Measurements from ENCODE around the gene TCFL5.

The TCFL5 gene

DNA sequence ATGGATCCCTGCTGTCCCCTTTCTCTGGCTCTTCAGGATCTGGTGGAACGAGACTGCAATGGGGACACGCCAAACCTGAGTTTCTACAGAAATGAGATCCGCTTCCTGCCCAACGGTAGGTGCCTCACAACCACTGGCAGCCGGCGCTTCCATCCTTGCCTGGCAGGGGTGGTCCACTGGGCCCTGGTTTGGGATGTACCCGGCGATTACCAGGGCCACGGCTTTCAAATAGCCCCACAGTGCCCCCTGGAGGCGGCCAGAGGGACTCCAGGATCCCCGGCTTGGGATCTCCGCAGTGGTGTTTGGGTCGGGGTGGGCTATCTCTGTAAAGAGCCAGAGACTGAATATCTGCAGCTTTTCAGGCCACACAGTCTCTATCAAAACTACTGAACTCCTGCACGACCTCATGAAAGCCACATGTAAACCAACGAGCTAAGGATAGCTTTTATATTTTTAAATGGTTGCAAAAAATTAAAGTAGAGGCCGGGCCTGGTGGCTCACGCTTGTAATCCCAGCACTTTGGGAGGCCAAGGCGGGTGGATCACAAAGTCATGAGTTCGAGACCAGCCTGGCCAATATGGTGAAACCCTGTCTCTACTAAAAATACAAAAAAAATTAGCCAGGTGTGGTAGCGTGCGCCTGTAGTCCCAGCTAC lies 53.3 kb downstream of the TCFL5 start:
- DNase-seq = peak; percentile 61

DNA sequence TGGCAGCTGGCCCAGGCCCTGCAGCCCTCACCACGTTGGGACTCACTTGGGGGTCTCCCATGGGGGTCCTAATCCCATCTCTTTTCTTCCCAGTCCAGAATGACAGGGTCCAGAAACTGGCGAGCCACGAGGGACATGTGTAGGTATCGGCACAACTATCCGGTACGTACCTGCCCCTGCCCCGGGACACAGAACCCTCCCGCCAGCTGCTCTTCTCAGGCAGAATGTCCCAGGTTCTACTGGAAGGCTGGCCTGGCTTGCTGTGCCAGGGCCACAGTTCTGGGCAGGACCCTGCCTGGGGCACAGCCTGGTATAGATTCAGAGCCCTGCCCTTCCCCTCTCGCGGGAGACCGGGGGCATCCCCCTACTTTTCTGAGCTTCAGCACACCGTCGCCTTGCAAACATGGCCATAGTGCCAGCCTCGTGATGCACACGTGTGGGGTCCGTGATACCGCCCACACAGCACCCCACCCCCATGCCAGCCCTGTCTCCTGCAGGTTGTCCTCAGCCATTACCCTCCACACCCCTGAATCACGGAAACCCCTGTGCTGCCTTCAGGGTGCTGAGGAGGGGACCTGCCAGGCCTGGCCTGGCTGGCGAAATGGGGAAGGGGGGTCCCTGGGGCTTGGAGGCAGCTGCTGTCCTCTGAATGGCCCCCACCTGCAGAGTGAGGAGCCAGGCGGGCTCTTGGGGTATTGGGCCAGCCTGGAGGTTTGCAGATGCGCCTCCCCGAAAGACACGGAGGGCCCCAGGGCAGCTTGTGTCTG lies 54.0 kb downstream of the TCFL5 start:
- no peak for DNase-seq

DNA sequence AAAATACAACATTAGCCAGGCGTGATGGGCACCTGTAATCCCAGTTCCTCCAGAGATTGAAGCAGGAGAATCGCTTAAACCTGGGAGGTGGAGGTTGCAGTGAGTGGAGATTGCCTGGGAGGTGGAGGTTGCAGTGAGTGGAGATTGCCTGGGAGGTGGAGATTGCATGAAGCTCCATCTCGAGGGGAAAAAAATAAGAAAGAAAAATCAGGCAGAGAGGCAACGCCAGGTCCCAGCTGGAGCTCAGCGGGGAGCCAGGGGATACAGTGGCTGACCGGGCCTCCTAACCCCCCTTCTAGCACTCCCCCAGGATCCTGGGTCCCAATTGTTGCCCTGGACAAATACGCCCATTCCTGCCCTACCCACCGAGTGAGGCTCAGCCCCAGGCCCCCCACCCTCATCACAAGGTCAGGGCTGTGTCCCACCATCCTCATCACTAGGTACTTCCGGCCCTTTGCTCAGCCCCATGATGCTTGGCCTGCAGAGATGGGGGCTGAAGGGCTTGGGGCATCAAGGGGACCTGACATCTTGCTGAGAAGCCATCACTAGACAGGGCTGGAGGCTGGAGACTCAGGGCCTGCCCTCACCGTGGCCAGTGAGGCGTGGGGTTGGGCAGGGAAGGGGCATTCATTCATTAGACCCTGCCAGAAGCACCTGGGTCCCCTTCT lies 55.1 kb downstream of the TCFL5 start:
- DNase-seq = no peak

- DNase-seq = no peak
These were observed 55.8 kb downstream of the TCFL5 start for GRCh38 chr20:62805711-62806382.

GRCh38 chr20:62805155-62805710 lies 56.4 kb downstream of the TCFL5 start:
- peak; percentile 39 for DNase-seq

DNA sequence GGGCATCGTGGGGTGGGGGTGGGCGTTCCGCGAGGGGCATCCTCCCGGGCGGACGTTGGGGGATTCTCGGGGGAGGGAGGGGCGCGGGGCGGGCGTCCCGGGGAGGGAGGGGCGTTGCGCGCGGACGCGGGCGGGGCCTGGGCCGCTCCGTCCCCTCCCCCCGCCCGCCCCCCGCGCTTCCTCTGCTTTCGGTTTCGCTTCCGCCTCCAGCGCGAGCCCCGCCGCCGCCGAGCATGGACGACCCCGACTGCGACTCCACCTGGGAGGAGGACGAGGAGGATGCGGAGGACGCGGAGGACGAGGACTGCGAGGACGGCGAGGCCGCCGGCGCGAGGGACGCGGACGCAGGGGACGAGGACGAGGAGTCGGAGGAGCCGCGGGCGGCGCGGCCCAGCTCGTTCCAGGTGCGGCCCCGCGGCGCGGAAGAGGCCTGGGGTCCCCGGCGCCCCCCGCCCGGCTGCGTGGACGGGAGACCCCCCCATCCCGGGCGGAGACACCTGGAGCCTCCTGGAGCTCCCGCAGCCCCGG lies 56.9 kb downstream of the TCFL5 start, which contains the start of gene OGFR:
OGFR (plus strand) TSS at position 209 of the 528 bp plus-strand sequence; CDS start at position 234, 25 bp downstream.
- peak; percentile 77 for DNase-seq

DNA sequence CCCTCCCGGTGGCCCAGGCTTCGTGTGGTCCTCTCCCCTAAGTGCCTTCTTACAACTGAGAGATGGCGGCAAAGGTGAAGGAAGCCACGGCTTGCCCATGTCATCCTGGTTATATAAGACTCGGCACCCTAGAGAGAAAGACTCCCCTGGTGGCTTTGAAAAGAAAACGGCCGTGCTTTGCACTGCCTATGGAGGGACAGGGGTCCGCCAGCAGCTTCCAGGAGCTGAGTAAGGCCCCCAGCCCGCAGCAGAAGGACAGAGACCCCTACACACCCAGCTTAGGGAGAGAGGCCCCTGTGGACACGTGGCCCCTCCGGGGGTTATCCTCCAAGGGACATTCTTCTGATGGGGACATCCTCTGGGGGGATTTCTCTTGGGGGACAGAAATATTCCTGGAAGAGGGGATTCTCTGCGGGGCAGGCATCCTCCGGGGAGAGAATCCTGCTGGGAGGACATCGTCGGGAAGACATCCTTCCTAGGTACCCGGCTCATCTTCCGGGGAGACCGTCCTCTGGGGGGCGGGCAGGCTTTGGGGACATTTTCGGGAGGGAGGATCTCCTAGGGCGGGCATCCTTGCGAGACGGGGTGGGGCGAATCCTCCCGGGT lies 57.5 kb downstream of the TCFL5 start:
- peak; percentile 50 for DNase-seq

DNA sequence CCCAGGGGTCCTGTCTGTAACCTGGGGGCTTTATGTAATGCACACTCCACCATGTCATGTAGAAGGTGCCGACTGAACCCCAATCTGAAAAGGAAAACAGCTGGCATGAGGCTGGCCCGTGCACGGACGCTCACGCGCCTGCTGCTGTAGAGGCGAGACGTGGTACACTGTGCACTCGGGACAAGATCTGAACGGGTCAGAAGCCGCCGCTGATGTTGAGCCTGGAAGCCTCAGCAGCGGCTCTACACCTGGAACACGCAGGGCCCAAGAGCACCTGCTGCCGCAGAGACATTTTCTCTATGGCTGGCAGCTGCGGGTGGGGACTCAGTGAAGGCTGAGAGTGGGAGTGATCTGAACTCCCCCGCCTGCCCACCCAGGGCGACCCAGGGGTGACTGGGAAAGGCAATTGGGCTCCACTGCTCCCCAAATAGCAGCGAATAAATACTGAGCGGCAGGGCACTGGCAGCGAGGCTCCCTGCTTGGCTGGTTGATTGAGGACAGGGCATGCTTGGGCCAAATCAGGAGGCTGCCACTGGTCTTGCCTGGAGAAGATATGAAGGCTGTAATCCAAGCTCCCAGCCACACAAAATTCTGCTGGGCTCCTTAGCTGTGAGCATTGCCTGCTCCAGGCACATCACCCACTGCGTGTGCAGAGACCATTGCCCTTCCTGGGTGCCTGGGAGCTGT lies 59.5 kb downstream of the TCFL5 start:
- no peak for DNase-seq

DNA sequence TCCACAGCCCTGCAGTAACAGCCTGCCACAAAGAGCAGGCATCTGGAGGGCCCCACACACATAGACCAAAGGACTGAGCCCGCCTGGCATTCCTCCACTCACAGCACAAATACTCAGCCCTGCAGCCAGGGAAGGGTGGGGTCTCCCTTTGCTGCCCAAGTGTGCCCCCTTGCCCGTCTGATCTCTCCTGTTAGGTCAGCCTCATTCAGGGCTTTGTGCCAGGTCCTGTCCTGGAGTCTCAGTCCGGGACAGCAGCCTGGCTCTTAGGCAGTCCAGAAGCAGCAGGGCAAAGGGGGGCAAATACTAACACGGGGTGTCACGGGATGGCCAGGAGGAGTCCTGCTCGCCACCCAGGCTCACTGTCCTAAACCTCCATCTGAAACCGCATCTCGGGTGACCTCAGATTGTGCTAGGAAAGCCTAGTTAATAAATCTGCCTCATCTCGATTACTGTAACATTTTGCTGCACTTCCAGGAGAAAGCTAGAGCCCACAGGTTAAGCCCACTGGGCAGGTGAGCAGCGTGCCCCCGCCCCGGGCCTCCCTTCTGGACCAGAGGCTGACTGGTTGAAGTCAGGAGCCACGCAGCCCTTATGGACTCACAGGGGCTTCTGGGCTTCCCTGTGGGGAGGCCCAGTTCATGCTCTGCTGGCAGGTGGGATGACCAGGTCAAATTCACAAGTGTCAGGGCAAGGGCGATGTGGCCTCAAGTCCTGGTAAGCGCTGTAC lies 60.2 kb downstream of the TCFL5 start:
- no peak for DNase-seq

DNA sequence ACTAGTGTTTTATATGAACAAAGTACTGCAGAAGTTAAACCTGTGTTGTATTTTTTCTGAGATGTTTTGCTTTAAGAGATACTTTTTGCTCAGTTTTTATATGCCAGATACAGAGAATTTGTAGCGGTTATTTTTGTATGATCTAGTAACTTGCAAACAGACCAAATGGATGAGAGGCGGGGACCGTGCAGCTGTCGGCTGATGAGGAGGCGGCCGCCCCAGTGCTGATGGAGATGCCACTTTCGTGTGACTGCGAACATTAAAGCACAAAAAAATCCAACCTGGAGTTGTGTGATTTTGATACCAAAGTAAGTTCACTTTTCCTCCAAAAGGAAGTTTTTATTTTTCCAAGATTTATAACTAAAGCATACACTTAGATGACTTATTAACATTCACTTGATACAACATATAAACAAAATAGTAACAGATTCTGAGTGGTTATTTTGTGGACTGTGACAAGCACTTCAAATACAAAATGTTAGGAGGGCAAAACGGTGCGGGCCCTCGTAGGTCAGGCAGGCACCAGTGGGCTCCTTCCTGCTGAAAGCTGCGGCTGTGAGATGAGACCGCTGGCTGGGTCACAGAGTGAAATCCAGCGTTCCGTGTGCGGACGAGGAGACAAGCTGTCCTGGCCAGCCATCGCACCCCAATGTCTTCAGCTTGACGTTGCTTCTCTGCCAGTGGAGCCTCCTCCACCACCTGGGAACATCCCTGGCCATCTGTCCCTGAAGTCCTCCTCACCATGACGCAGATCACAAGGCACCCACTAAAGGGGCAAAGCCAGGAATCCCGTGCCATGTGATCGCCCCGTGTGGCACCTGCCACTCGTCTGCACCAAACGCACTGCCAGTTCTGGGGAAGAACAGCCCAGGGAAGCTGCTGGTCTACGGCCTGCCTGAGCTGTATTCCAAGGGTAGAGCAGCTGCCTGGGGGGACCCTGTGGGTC lies 61.0 kb downstream of the TCFL5 start:
- DNase-seq = no peak

- DNase-seq = no peak
These were observed 61.7 kb downstream of the TCFL5 start for GRCh38 chr20:62799873-62800272.

DNA sequence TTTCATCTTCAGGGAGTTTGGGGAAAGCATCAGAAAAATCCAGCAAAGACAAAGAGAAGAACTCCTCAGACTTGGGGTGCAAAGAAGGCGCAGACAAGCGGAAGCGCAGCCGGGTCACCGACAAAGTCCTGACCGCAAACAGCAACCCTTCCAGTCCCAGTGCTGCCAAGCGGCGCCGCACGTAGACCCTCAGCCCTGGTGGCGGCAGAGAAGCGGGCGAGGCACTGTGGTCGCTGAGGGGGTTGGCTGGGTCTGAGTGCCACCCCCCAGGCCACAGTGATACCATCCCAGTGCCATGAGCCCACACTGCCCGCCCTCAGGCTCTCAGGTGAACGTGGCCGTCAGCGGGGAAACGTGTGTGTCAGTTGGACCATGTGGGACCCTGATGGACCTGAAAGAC lies 62.2 kb downstream of the TCFL5 start:
- no peak for DNase-seq

DNA sequence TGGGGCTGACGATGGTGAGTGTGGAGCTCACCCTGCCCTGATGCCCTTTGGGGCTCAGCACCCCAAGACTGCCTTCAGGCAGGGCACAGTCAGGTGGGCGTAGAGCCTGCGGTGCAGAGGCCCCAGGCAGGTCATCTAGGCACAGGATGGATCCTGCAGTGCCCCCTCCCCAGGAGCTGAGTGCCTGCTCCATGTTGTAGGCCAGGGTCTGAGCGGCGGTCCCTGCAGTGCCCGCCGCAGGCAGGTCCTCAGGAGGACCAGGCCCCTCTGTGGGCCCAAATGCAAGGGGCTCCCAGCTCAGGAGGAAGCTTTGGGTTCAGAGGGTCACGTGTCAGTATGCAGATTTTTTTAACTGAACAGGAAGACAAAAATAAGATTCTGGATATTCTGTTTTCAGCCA lies 62.6 kb downstream of the TCFL5 start:
- no peak for DNase-seq

GRCh38 chr20:62797671-62798532 lies 63.7 kb downstream of the TCFL5 start:
- DNase-seq = no peak

DNA sequence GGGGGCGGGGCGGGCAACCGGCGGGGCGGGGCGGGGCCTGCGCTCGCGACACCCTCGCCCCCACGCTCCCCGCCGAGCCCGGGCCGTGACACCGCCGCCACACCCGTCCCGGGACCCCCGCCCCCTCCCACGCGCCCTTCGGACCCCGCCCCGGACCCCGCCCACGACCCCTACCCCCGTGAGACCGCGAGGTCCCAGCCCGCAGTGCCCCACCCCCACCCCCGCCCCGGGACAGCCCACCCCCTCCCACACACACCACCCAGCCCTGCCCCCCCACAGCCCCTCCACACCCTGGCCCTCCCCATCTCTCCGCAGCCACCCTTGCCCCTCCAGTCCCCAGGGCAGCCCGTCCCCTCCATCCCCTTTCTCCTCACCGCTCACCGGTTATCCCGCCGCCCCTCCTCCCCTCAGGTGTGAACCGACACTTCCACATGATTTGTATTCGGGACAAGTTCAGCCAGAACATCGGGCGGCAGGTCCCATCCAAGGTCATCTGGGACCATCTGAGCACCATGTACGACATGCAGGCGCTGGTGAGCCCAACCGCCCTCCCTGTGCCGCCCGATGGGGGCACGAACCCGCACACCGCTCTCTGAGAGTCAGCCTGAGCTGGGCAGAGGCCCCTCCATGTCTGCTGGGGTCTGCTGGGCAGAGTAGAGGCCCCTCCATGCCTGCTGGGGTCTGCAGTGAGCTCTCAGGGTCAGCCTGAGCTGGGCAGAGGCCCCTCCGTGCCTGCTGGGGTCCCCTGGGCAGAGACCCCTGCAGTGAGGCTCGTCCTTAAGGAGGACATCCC lies 64.7 kb downstream of the TCFL5 start:
- no peak for DNase-seq

GRCh38 chr20:62795023-62795761 lies 66.4 kb downstream of the TCFL5 start:
- peak; percentile 89 for DNase-seq

Data from NCI-H345 (cell line).